Renal cortex interstitium (tissue), 11 donors: ENCODE measurements around the gene MVD. TPM values are rescaled to one million over a fixed set of nuclear protein-coding genes. Genes with fewer than 3 reads are reported as not detected.
"Not testable (repeated sequence)": the region's sequence is repeated elsewhere in the genome, so short reads cannot be mapped to it uniquely, and the experiment has no call there.

ENCODE experiments used
- DNase-seq, 11 donors: peaks; one replicate each; pipeline ENCODE4 v3.0.0-alpha.2; 2013; ENCODE audit warnings: low read depth in 9 of 11, low spot score in 4 of 11; ENCODE audit errors: extremely low read depth in 1 of 11
- polyA plus RNA-seq, 3 donors: library from polyadenylated mRNA; unstranded; fragments of 120-200 nt; gene quantifications; one replicate each; pipeline ENCODE4 v1.2.1, GENCODE V29; 2013; ENCODE audit not compliant: insufficient read length in 3 of 3

MVD gene
- polyA plus RNA-seq, 3 donors: 27.9 to 43.7 (median 39.8) TPM

GRCh38 chr16:88619859-88620815 lies 42.8 kb downstream of the MVD start:
- no peak for DNase-seq

- no peak for DNase-seq
Measured at GRCh38 chr16:88618956-88619667, 43.8 kb downstream of the MVD start.

- no peak for DNase-seq
Measured at GRCh38 chr16:88618182-88618955, 44.5 kb downstream of the MVD start.

- DNase-seq: no peak
Measured at GRCh38 chr16:88617268-88618031, 45.4 kb downstream of the MVD start.

GRCh38 chr16:88616736-88617135 lies 46.2 kb downstream of the MVD start:
- DNase-seq: no peak

GRCh38 chr16:88616320-88616719 lies 46.6 kb downstream of the MVD start:
- no peak for DNase-seq

GRCh38 chr16:88614818-88615580 lies 47.9 kb downstream of the MVD start:
- no peak for DNase-seq

GRCh38 chr16:88613911-88614817 lies 48.7 kb downstream of the MVD start:
- DNase-seq: no peak

- no peak for DNase-seq
Measured at GRCh38 chr16:88613293-88613692, 49.6 kb downstream of the MVD start.

GRCh38 chr16:88610909-88611812 lies 51.7 kb downstream of the MVD start:
- peak in 5 of 11 donors; percentile 49 to 74 (median 60) for DNase-seq

GRCh38 chr16:88610080-88610479 lies 52.8 kb downstream of the MVD start:
- DNase-seq: no peak

GRCh38 chr16:88609426-88609825 lies 53.5 kb downstream of the MVD start:
- DNase-seq: not testable (repeated sequence)

GRCh38 chr16:88608076-88608475 lies 54.8 kb downstream of the MVD start:
- DNase-seq: no peak

GRCh38 chr16:88606148-88606757 lies 56.6 kb downstream of the MVD start:
- DNase-seq: no peak
